Femur (tissue), 1 donor: ENCODE measurements around the gene PCID2.

Experiments used
- DNase-seq: peaks from one replicate; pipeline ENCODE4 v3.0.0-alpha.2; 2017

PCID2 gene

GRCh38 chr13:113186061-113186900, 22.2 kb downstream of the PCID2 start:
- no peak for DNase-seq

GRCh38 chr13:113184568-113185440, 23.7 kb downstream of the PCID2 start:
- DNase-seq: no peak

DNA sequence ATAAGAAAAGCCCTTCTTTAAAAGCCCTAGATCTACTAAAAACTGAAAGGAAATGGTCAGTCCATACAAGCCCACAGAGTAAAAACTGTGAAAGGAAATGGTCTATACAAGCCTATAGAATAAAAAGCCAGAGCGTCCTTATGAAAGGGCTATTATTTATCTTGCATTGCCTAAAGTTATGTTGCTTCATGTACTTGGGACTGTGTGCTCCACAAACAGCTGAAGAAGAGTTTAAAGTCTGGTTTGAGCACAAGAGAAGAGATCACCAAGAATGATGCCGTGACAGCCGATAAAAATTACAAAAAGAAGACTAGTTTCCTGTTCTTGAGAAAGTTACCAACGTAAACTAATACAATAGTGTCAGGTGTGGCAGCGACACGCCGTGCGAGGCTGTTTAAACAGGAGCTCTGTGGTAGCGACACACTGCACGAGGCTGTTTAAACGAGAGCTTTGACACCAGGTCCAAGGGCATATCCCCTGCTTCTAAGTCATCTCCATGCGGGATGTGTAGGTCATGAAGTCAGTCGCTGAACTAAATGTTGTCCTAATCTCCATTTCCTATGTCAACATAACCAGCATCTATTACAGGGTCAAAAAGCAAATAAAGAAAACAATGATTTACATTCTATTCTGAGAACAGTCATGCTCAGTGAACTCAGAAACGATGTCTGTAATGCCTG, 24.9 kb downstream of the PCID2 start:
- no peak for DNase-seq

- DNase-seq: no peak
Observed at GRCh38 chr13:113182046-113182445, 26.4 kb downstream of the PCID2 start.

DNA sequence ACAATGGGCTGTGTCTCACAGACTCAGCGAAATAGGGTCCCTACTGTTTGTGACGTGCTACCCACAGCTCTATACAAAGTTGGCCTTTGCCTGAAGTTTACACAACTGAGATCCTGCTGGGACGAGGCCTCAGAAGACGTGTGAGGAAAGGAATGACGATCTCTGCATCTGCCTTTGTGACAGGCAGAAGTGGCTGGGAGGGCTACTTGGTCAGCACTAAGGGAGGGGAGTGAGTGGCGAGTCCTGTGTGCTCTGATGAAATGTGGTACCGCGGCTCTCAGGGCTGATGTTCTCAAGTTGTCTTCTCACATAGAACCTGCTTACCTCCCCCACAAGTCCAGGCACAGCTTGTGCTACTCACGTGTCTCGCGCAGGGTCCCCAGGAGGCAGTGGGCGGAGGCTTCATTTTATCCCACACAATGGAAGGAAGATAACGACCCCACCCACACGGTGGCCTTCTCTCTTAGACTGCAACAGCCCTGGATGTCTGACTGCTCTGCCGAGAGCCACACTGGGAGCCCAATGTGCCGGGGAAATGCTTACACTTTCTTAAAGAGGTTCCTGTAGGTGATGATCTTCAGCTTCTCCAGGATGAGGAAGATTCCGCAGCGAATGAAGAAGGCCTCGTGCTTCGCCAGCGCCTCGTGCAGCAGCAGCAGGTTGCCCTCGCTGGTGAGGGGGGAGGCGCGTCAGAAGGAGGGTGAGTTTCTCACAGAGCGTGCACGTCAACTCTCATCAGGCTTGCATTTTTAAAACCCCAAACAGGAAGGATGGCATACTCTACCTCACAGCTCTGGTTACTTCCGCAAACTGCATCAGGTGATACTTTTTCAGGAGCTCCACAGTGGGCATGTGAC, 28.9 kb downstream of the PCID2 start:
- DNase-seq: no peak

GRCh38 chr13:113178896-113179167, 29.6 kb downstream of the PCID2 start:
- DNase-seq: no peak

- no peak for DNase-seq
Observed at GRCh38 chr13:113178070-113178895, 30.2 kb downstream of the PCID2 start.

- no peak for DNase-seq
Observed at GRCh38 chr13:113176822-113177221, 31.6 kb downstream of the PCID2 start.

DNA sequence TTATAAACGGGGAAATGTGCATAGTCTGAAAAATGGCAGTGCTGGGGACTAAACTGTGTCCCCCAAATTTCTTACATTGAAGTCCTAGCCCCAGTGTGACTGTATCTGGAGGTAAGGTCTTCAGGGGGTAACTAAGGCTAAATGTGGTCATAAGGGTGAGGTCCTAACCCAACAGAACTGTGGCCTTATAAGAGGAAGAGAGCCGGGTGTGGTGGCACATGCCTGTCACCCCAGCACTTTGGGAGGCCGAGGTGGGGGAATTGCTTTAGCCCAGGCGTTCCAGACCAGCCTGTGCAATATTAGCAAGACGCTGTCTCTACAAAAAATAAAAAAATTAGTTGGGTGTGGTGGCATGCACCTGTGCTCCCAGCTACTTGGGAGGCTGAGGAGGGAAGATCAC, 32.2 kb downstream of the PCID2 start:
- DNase-seq: no peak

- DNase-seq: no peak
Observed at GRCh38 chr13:113172419-113172926, 36.0 kb downstream of the PCID2 start.

DNA sequence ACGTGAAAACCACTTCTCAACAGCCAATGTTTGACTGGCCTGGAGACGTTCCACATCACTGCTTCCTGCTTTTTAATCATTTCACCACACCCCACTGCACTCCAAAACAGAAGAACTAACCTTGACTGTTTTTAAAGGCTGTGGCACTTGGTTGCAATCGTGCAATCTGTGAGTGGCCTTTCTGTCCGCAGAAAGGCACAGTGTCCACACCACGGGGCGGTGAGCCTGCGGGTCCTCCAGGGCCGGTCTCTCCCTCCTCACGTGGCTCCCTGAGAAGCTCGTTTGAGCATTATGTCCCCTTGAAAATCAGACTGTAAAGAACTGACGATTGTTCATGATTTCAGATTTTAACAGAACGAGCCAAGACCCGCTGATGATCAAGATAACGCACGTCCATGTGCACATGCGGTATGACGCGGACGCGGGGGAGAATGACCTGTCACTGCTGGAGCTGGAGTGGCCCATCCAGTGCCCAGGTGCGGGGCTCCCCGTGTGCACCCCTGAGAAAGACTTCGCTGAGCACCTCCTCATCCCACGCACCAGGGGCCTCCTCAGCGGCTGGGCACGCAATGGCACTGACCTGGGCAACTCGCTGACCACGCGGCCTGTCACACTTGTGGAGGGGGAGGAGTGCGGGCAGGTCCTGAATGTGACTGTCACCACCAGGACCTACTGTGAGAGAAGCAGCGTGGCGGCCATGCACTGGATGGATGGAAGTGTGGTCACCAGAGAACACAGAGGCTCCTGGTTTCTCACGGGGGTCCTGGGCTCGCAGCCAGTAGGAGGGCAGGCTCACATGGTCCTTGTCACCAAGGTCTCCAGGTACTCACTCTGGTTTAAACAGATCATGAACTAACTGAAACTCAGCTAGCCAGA, 37.0 kb downstream of the PCID2 start:
- no peak for DNase-seq

DNA sequence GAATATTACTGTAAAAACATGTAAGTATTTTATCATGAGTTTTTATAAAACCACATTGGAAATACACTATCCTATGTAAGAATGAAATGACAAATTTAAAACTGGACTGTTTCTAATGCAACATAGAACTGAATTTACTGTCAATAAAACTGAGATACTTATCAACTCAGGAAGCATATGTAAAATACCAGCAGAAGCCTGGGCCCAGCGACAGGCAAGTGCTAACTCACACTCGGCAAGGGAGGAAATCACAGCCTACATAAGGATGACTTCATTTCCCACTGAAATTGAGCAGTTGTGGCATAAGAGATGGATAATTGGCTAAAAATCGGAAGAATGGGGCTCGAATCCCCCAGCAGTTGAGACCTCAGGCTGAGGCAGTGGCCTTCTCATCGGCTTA, 38.0 kb downstream of the PCID2 start:
- DNase-seq: no peak

GRCh38 chr13:113169277-113170272, 38.9 kb downstream of the PCID2 start:
- no peak for DNase-seq

GRCh38 chr13:113168211-113168610, 40.3 kb downstream of the PCID2 start:
- no peak for DNase-seq

DNA sequence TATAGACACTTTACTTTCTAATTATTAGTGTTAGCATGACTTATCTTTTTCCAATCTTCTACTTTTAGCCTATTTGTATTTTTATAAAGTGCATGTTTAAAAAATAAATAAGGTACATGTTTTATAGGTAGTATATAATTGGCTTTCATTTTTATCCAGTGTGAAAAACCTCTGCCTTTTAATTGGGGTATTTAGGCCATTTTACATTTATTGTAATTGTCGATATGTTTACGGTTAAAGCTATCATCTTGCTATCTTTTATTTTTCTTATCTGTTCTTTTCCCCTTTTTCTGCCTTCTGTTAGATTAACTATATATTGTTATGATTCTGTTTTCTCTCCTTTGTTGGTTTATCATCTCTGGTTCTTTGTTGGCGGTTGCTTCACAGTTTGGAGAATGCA, 40.9 kb downstream of the PCID2 start:
- DNase-seq: no peak

DNA sequence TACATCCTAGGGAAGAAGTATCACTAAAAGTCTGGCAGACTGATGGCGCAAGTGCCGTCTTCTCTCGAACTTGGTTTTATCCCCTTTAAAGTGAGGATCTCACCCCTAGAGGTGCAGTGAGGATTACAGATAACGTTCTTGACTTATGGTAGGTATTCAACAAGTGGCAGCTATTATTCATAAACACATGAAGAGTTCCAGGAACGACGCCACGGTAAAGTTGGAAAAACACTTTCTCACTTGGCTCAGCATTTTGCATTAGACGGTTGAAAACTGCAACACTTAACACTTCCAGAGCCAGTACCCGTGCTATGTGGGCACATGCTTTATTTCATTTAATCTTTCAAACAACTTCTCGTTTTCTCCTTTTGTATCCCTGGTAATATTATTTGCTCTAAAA, 41.3 kb downstream of the PCID2 start:
- no peak for DNase-seq

DNA sequence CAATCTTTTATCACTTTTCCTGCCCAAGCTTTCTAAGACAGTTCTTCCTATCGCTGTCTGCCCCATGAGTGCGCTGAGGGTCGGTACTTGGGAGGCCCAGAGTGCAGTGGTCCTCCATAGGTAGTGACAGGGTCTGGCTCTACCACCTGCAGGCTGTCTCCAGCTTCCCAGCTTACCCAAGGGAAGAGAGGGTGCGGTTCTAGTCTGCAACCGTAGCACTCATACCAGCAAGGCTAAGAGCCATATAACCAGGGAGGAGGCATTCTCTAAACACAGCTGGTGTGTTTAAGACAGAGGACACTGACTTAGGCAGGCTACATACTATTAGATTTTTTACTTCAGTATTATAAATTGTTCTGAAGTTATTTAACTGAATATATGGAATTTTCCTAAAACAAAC, 41.8 kb downstream of the PCID2 start:
- DNase-seq: no peak

GRCh38 chr13:113166266-113166665, 42.2 kb downstream of the PCID2 start:
- no peak for DNase-seq

DNA sequence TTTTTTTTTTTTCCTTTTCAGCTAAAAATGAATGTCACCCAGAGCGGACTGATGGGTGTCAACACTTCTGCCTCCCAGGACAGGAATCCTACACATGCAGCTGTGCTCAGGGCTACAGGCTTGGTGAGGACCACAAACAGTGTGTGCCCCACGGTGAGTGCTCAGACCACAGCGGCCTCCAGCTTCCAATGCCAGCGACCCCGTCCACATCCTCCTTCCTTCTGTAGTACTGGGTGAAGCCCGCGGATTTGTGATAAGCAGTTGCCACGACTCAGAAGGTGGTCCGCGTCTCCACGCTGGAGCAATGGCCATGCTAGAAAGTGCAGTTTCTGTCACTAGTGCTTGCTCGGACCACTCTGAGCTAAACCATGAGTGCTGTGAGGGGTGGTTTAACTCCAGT, 44.0 kb downstream of the PCID2 start:
- no peak for DNase-seq
